ENCODE measurements around the gene HEATR9.

Gene HEATR9

DNA sequence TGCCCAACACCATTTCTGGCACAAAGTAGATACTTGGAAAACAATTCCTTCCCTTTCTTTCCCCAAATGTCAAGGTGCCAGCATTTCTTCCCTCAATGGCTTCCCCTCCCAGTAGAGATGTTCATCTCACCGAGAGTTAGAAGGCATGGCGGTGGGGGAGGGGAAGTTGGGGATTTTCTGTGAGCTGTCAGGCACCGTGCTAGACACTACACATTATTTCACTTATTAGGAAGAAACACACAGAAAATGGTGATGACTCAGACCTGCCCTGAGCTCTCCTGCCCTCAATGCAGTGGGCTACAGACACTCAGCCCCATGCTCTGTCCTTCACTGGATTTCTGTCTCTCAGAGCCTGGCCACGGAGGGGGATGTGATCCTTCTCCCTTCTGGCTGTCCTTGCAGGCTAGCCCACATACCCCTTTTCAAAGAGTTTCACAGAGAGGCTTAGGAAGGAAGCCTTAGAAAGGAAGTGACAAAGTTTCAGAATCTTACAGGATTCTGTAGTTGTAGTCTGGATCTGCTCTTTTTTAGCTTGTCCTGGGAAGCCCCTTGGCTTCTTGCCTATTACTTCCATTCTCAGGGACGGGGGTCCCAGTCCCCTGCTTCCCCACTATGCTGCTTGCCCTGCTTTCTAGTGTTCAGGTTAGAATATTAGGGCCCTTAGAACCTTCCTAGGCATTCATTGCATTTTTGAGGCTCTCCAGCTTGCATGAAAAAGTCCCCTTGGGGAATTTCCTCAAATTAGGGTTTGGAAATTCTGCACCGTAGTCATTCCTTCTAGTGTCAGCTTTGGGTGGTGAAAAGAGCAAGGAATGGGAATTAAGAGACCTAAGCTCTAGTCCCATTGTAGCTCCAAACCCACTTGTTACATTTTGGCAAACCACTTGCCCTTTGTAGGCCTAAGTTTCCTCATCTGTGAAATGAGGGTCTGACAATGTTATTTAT, 23.7 kb upstream of the HEATR9 start:
- Histone ChIP-seq H3K23ac (ENCODE audit: low read length in 2 of 2) (no peak overlapping the region), H2AK5ac (ENCODE audit: low read length, severe bottlenecking) (no peak overlapping the region), H2BK15ac (ENCODE audit: low read depth, poor library complexity, severe bottlenecking) (no peak overlapping the region), H3K4me2 (ENCODE audit: low read length, poor library complexity, severe bottlenecking) (no peak overlapping the region), H3K9me3 (ENCODE audit: control insufficient read depth, low read length) (no peaks in the 10 kb centered on the region), H3K36me3 (ENCODE audit: control insufficient read depth in 1 of 2, insufficient read depth in 2 of 2, low read depth in 1 of 2, low read length in 2 of 2) (no peaks in the 10 kb centered on the region), H3K18ac (ENCODE audit: low read depth in 1 of 2, low read length in 2 of 2) (no peak overlapping the region), H3K27me3 (ENCODE audit: control insufficient read depth in 1 of 2, insufficient read depth in 1 of 2, low read length in 2 of 2) (no peaks in the 10 kb centered on the region), H3K4ac (ENCODE audit: low read depth in 1 of 2, low read length in 2 of 2) (no peak overlapping the region), H3K9ac (ENCODE audit: low read length) (no peak overlapping the region), H3K27ac (ENCODE audit: low read length, poor library complexity, severe bottlenecking) (no peak overlapping the region), H3K4me3 (ENCODE audit: insufficient read depth in 1 of 2, low read depth in 1 of 2, low read length in 2 of 2) (no peak overlapping the region), H3K79me1 (replicated peaks; ENCODE audit: low read length, poor library complexity, severe bottlenecking) (no peaks in the 10 kb centered on the region), H2BK12ac (ENCODE audit: low read length in 2 of 2) (no peak overlapping the region), H2AFZ (ENCODE audit: low read depth, low read length) (no peak overlapping the region), H4K91ac (ENCODE audit: low read length) (no peak overlapping the region), H3K4me1 (ENCODE audit: control insufficient read depth, insufficient read depth, low read depth, low read length) (peaks cover 2% of the 10 kb centered on the region), H2BK120ac (ENCODE audit: low read depth, low read length) (no peak overlapping the region), H4K8ac (ENCODE audit: low read length) (no peak overlapping the region), H2BK5ac (ENCODE audit: low read depth, low read length, poor library complexity, severe bottlenecking) (no peak overlapping the region), H3K14ac (ENCODE audit: low read length in 2 of 2) (peak overlapping the region in 1 of 2 experiments; percentile 77)
- peak; percentile 6 for DNase-seq
- WGBS: 50% methylated on average over 5 of the region's 6 CpGs

DNA sequence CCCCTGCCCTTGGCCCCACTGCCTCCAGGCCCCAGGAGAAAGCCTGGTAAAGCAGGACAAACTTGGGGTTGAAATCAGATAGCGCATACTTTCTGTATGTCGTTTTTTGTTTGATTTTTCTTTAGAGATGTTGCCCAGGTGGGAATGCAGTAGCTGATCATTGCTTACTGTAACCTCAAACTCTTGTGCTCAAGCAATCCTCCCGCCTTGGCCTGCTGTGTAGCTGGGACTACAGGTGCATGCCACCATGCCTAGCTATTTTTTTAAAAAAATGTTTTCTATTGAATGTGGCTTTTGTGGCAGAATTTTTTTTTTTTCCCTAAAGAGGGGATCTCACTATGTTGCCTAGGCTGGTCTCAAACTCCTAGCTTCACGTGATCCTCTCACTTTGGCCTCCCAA, 22.6 kb upstream of the HEATR9 start:
- Histone ChIP-seq H3K4me1 (ENCODE audit: control insufficient read depth, insufficient read depth, low read depth, low read length) (peaks cover 2% of the 10 kb centered on the region), H2AFZ (ENCODE audit: low read depth, low read length) (no peak overlapping the region), H3K23ac (ENCODE audit: low read length in 2 of 2) (no peak overlapping the region), H3K9ac (ENCODE audit: low read length) (no peak overlapping the region), H3K4ac (ENCODE audit: low read depth in 1 of 2, low read length in 2 of 2) (no peak overlapping the region), H3K9me3 (ENCODE audit: control insufficient read depth, low read length) (no peaks in the 10 kb centered on the region), H2BK5ac (ENCODE audit: low read depth, low read length, poor library complexity, severe bottlenecking) (no peak overlapping the region), H2BK15ac (ENCODE audit: low read depth, poor library complexity, severe bottlenecking) (no peak overlapping the region), H4K8ac (ENCODE audit: low read length) (no peak overlapping the region), H3K4me2 (ENCODE audit: low read length, poor library complexity, severe bottlenecking) (no peak overlapping the region), H3K36me3 (ENCODE audit: control insufficient read depth in 1 of 2, insufficient read depth in 2 of 2, low read depth in 1 of 2, low read length in 2 of 2) (no peaks in the 10 kb centered on the region), H3K79me1 (replicated peaks; ENCODE audit: low read length, poor library complexity, severe bottlenecking) (no peaks in the 10 kb centered on the region), H3K27ac (ENCODE audit: low read length, poor library complexity, severe bottlenecking) (no peak overlapping the region), H3K4me3 (ENCODE audit: insufficient read depth in 1 of 2, low read depth in 1 of 2, low read length in 2 of 2) (no peak overlapping the region), H3K27me3 (ENCODE audit: control insufficient read depth in 1 of 2, insufficient read depth in 1 of 2, low read length in 2 of 2) (no peaks in the 10 kb centered on the region), H2AK5ac (ENCODE audit: low read length, severe bottlenecking) (no peak overlapping the region), H3K14ac (ENCODE audit: low read length in 2 of 2) (no peak overlapping the region), H3K18ac (ENCODE audit: low read depth in 1 of 2, low read length in 2 of 2) (no peak overlapping the region), H2BK12ac (ENCODE audit: low read length in 2 of 2) (no peak overlapping the region), H2BK120ac (ENCODE audit: low read depth, low read length) (no peak overlapping the region), H4K91ac (ENCODE audit: low read length) (no peak overlapping the region)
- DNase-seq: no peak
- WGBS: 87% methylated on average over 4 of the region's 4 CpGs

DNA sequence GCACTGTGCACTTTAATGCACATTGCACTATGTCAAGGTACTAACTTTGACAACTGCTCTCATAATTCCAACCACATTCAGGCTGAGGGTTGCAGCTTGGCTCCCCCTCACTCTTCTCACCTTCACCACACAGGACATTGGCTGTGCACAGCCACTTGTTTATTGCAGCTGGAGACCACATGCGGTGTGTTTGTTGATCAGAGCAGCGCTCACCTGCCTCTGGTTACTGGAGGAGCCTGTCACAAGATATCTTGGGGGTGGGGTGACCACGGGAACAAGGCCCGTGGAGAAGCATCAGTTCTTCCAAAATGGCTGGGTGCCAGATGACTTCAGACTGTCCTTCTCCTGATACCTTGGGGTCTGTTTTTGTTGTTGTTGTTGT, 22.1 kb upstream of the HEATR9 start:
- H4K8ac ChIP-seq (ENCODE audit: low read length): no peak overlapping the region
- no peak overlapping the region for H3K4ac ChIP-seq (ENCODE audit: low read depth in 1 of 2, low read length in 2 of 2)
- H3K27ac ChIP-seq (ENCODE audit: low read length, poor library complexity, severe bottlenecking): no peak overlapping the region
- H3K18ac ChIP-seq (ENCODE audit: low read depth in 1 of 2, low read length in 2 of 2): no peak overlapping the region
- H3K4me2 ChIP-seq (ENCODE audit: low read length, poor library complexity, severe bottlenecking): no peak overlapping the region
- no peaks in the 10 kb centered on the region for H3K27me3 ChIP-seq (ENCODE audit: control insufficient read depth in 1 of 2, insufficient read depth in 1 of 2, low read length in 2 of 2)
- H4K91ac ChIP-seq (ENCODE audit: low read length): no peak overlapping the region
- no peak overlapping the region for H3K9ac ChIP-seq (ENCODE audit: low read length)
- H2BK12ac ChIP-seq (ENCODE audit: low read length in 2 of 2): no peak overlapping the region
- H3K79me1 ChIP-seq (replicated peaks; ENCODE audit: low read length, poor library complexity, severe bottlenecking): no peaks in the 10 kb centered on the region
- no peak overlapping the region for H3K4me3 ChIP-seq (ENCODE audit: insufficient read depth in 1 of 2, low read depth in 1 of 2, low read length in 2 of 2)
- H3K4me1 ChIP-seq (ENCODE audit: control insufficient read depth, insufficient read depth, low read depth, low read length): peaks cover 2% of the 10 kb centered on the region
- whole genome bisulfite sequencing: 80% methylated on average over 4 of the region's 4 CpGs
- H2BK15ac ChIP-seq (ENCODE audit: low read depth, poor library complexity, severe bottlenecking): no peak overlapping the region
- no peak overlapping the region for H2AK5ac ChIP-seq (ENCODE audit: low read length, severe bottlenecking)
- no peak overlapping the region for H3K23ac ChIP-seq (ENCODE audit: low read length in 2 of 2)
- H3K14ac ChIP-seq (ENCODE audit: low read length in 2 of 2): no peak overlapping the region
- H2AFZ ChIP-seq (ENCODE audit: low read depth, low read length): no peak overlapping the region
- no peak overlapping the region for H2BK5ac ChIP-seq (ENCODE audit: low read depth, low read length, poor library complexity, severe bottlenecking)
- DNase-seq: no peak
- no peak overlapping the region for H2BK120ac ChIP-seq (ENCODE audit: low read depth, low read length)
- H3K36me3 ChIP-seq (ENCODE audit: control insufficient read depth in 1 of 2, insufficient read depth in 2 of 2, low read depth in 1 of 2, low read length in 2 of 2): no peaks in the 10 kb centered on the region
- H3K9me3 ChIP-seq (ENCODE audit: control insufficient read depth, low read length): no peaks in the 10 kb centered on the region

DNA sequence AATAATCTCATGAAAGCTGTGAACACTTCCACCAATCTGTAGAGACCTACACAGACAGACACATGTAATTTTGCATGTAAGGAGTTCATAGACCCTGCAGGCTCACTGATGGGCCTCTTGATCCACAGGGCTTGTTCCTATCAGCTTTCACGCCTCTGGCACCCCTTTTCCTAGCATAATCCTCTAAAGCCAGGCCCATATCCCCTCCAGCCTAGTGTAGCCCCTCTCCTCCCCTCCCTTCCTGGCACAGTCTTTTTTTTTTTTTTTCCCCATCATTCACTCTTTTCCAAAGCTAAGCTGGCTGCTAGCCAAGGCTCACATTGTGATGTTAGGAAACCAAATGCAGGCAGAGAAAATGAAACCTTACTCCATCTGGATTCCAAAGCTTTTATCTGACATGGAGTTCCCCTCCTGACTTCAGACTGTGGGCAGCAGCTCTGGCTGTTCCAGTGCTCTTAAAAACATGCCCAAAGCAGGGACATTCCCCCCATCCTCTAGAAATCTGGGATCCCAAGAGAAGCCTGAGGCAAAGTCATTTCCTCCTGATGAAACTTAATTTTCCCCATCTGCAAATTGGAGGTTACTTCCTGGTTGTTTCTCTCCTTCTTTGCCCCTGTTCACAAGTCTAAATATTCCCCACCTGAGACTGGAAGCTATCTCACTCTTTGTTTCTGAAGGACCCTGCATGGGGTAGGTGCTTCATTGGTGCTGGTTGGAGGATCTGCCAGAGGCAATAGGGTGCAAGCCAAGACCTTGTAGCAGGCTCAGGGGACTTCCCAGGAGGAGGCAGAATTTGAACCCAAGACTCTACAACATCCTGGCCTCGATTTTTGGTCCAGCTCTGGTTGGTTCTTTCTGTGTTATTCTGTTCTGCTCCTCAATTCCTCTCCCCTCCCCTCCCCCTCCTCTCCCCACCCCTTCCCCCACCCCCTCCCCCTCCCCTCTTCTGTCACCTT, 21.4 kb upstream of the HEATR9 start:
- no peak overlapping the region for H3K14ac ChIP-seq (ENCODE audit: low read length in 2 of 2)
- H3K27ac ChIP-seq (ENCODE audit: low read length, poor library complexity, severe bottlenecking): no peak overlapping the region
- H3K4me3 ChIP-seq (ENCODE audit: insufficient read depth in 1 of 2, low read depth in 1 of 2, low read length in 2 of 2): peak overlapping the region in 1 of 2 experiments; percentile 7
- no peak overlapping the region for H3K23ac ChIP-seq (ENCODE audit: low read length in 2 of 2)
- no peak overlapping the region for H2BK15ac ChIP-seq (ENCODE audit: low read depth, poor library complexity, severe bottlenecking)
- H3K9me3 ChIP-seq (ENCODE audit: control insufficient read depth, low read length): no peaks in the 10 kb centered on the region
- no peak overlapping the region for H3K18ac ChIP-seq (ENCODE audit: low read depth in 1 of 2, low read length in 2 of 2)
- H2BK12ac ChIP-seq (ENCODE audit: low read length in 2 of 2): no peak overlapping the region
- H2AK5ac ChIP-seq (ENCODE audit: low read length, severe bottlenecking): no peak overlapping the region
- peak; percentile 72 for DNase-seq
- peak overlapping the region; percentile 67 for H3K9ac ChIP-seq (ENCODE audit: low read length)
- no peak overlapping the region for H3K4me2 ChIP-seq (ENCODE audit: low read length, poor library complexity, severe bottlenecking)
- no peak overlapping the region for H3K4ac ChIP-seq (ENCODE audit: low read depth in 1 of 2, low read length in 2 of 2)
- no peak overlapping the region for H2BK120ac ChIP-seq (ENCODE audit: low read depth, low read length)
- peak overlapping the region; percentile 48 for H2AFZ ChIP-seq (ENCODE audit: low read depth, low read length)
- H3K4me1 ChIP-seq (ENCODE audit: control insufficient read depth, insufficient read depth, low read depth, low read length): peaks cover 2% of the 10 kb centered on the region
- H4K91ac ChIP-seq (ENCODE audit: low read length): no peak overlapping the region
- no peaks in the 10 kb centered on the region for H3K79me1 ChIP-seq (replicated peaks; ENCODE audit: low read length, poor library complexity, severe bottlenecking)
- peak overlapping the region; percentile 16 for H4K8ac ChIP-seq (ENCODE audit: low read length)
- H3K36me3 ChIP-seq (ENCODE audit: control insufficient read depth in 1 of 2, insufficient read depth in 2 of 2, low read depth in 1 of 2, low read length in 2 of 2): no peaks in the 10 kb centered on the region
- WGBS: 80% methylated on average over 2 of the region's 2 CpGs
- no peaks in the 10 kb centered on the region for H3K27me3 ChIP-seq (ENCODE audit: control insufficient read depth in 1 of 2, insufficient read depth in 1 of 2, low read length in 2 of 2)
- no peak overlapping the region for H2BK5ac ChIP-seq (ENCODE audit: low read depth, low read length, poor library complexity, severe bottlenecking)

All from mesenchymal stem cell (in vitro differentiated cells and primary cell).